Measurements from ENCODE around the gene CEP135. TPM values are rescaled to one million over a fixed set of nuclear protein-coding genes. Genes with fewer than 3 reads are reported as not detected.
A peak's percentile ranks its signal among the peaks of the same experiment; 100 is the strongest.

Gene CEP135, protein sequence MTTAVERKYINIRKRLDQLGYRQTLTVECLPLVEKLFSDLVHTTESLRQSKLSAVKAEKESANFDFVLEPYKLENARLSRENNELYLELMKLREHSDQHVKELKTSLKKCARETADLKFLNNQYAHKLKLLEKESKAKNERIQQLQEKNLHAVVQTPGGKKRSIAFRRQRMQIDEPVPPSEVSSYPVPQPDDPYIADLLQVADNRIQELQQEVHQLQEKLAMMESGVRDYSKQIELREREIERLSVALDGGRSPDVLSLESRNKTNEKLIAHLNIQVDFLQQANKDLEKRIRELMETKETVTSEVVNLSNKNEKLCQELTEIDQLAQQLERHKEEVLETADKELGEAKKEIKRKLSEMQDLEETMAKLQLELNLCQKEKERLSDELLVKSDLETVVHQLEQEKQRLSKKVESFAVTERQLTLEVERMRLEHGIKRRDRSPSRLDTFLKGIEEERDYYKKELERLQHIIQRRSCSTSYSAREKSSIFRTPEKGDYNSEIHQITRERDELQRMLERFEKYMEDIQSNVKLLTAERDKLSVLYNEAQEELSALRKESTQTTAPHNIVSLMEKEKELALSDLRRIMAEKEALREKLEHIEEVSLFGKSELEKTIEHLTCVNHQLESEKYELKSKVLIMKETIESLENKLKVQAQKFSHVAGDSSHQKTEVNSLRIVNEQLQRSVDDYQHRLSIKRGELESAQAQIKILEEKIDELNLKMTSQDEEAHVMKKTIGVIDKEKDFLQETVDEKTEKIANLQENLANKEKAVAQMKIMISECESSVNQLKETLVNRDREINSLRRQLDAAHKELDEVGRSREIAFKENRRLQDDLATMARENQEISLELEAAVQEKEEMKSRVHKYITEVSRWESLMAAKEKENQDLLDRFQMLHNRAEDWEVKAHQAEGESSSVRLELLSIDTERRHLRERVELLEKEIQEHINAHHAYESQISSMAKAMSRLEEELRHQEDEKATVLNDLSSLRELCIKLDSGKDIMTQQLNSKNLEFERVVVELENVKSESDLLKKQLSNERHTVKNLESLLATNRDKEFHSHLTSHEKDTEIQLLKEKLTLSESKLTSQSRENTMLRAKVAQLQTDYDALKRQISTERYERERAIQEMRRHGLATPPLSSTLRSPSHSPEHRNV
- total RNA-seq (2021) (13.8 and 15.3 TPM in 2 replicates), Bru-seq, nascent RNA (percentile 75 among the genes with signal in this experiment), BruChase-seq, experiment 1, labeled RNA remaining after a 2-hour chase (percentile 77 among the genes with signal in this experiment), BruChase-seq, experiment 2, labeled RNA remaining after a 6-hour chase (percentile 71 among the genes with signal in this experiment)
- long read RNA-seq, partial matches to known transcripts: 5 of 16 reads
- long read RNA-seq, other reads (novel, unspliced or antisense): 9 of 16 reads

DNA sequence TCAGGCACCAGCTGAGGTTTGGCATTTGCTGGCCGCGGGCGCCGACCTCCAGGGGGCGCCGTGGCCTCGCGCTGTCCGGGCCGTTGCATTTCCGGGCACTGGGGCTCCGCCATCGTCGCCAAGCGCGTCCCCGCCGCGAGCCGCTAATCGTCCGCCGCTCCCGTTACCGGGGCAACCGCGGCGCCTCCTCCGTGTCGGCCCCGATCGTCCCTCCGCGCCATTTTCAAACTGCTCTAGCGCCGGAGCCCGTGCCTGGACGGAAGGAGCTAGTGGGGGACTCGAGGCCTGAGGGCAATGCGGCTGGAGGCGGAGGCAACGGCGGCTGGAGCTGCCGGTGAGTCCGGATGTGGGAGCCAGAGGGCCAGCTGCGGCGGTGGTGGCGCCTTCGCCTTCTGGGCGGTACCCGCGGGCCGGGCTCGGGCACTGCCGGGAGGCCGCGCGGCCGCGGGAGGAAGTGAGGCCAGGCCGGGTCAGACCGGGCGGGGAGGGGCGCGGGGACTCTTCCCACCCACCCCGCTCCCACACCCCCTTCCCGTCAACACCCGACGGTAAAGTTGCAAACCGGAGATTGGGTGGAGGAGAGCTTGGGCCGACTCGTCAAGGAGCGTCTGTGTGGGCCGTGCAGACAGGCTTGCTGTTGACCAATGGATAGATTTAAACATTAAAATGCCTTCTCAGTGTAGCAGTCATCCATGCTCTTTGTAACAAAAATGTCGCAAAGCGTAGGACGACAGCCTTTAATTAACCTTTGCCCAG lies at the start of gene CEP135:
Gene CEP135, plus strand, starts transcription at position 220 of the 756 bp plus-strand sequence. CDS start 3,186 bp downstream, outside the sequence.
- DNase-seq (ENCODE audit: low spot score): peak; percentile 88
- BruUV-seq (replicated peaks): no TSS peak
- no peaks in the 10 kb centered on the region for H3K27me3 ChIP-seq (replicated peaks; ENCODE audit: insufficient read depth, low read depth, low read length, poor library complexity)
- peak within 1 kb of the TSS; percentile 75 for H3K27ac ChIP-seq (ENCODE audit: low read depth, low read length, poor library complexity, severe bottlenecking)
- TF ChIP-seq, protein P1, sequence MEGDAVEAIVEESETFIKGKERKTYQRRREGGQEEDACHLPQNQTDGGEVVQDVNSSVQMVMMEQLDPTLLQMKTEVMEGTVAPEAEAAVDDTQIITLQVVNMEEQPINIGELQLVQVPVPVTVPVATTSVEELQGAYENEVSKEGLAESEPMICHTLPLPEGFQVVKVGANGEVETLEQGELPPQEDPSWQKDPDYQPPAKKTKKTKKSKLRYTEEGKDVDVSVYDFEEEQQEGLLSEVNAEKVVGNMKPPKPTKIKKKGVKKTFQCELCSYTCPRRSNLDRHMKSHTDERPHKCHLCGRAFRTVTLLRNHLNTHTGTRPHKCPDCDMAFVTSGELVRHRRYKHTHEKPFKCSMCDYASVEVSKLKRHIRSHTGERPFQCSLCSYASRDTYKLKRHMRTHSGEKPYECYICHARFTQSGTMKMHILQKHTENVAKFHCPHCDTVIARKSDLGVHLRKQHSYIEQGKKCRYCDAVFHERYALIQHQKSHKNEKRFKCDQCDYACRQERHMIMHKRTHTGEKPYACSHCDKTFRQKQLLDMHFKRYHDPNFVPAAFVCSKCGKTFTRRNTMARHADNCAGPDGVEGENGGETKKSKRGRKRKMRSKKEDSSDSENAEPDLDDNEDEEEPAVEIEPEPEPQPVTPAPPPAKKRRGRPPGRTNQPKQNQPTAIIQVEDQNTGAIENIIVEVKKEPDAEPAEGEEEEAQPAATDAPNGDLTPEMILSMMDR (conservative IDR thresholded peaks at IDR 0.05; ENCODE audit: low read depth, low read length): peak; percentile 71
- no peak for TF ChIP-seq EZH2 (IDR thresholded peaks at IDR 0.05; ENCODE audit: borderline replicate concordance, low read depth, low read length, poor library complexity, severe bottlenecking)
- ChIA-PET POLR2A (ENCODE audit: low non-redundant PET) (interaction anchor here (0.5 kb wide), 1 partner anchor 871 kb away, joined by 3 read pairs; no protein-coding TSS in a partner anchor), CTCF (interaction anchor here (0.5 to 0.7 kb wide), 2 partner anchors 99 to 267 kb away, joined by 3 to 7 read pairs; no protein-coding TSS in a partner anchor)
- H3K9me3 ChIP-seq (ENCODE audit: low read depth, low read length, poor library complexity, severe bottlenecking): no peaks in the 10 kb centered on the region
- intact Hi-C loops (cut with micrococcal nuclease; ENCODE audit: unreplicated experiment): loop anchor here (2.0 kb wide), 2 partner anchors 352 to 488 kb away; partner anchors contain the start of gene PAICS
- peaks cover 13% of the 10 kb centered on the region for H3K4me1 ChIP-seq (ENCODE audit: insufficient read depth, low read length, poor library complexity, severe bottlenecking)
- H3K36me3 ChIP-seq (ENCODE audit: insufficient read depth, low read length, poor library complexity, severe bottlenecking): peaks cover 8% of the 10 kb centered on the region
- peak within 1 kb of the TSS; percentile 76 for H3K4me3 ChIP-seq (ENCODE audit: low read depth, low read length, poor library complexity, severe bottlenecking)

DNA sequence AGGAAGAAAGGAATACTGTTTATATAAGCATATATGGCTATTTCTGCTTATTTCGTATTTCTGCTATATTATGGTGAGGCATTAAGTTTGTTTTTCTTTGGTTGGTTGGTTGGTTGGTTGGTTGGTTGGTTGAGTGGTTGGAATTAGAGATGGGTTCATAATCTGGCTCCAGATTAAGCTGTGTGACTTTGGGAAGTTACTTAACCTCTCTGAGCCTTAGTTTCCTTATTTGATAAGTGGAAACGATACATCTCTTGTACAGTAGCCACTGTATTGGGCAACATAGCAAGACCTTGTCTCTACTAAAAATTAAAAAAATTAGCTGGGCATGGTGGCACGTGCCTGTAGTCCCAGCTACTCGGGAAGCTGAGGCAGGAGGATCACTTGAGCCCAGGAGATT lies 46.1 kb upstream of the CEP135 start:
- BruUV-seq (replicated peaks): no TSS peak
- no peak for DNase-seq (ENCODE audit: low spot score)
- Histone ChIP-seq H3K4me3 (ENCODE audit: low read depth, low read length, poor library complexity, severe bottlenecking) (no peak overlapping the region), H3K27ac (ENCODE audit: low read depth, low read length, poor library complexity, severe bottlenecking) (no peak overlapping the region), H3K27me3 (replicated peaks; ENCODE audit: insufficient read depth, low read depth, low read length, poor library complexity) (no peaks in the 10 kb centered on the region), H3K4me1 (ENCODE audit: insufficient read depth, low read length, poor library complexity, severe bottlenecking) (no peaks in the 10 kb centered on the region), H3K36me3 (ENCODE audit: insufficient read depth, low read length, poor library complexity, severe bottlenecking) (no peaks in the 10 kb centered on the region), H3K9me3 (ENCODE audit: low read depth, low read length, poor library complexity, severe bottlenecking) (no peaks in the 10 kb centered on the region)
- CTCF ChIA-PET: no interaction called here
- TF ChIP-seq, protein P1 (conservative IDR thresholded peaks at IDR 0.05; ENCODE audit: low read depth, low read length): no peak
- no peak for TF ChIP-seq EZH2 (IDR thresholded peaks at IDR 0.05; ENCODE audit: borderline replicate concordance, low read depth, low read length, poor library complexity, severe bottlenecking)
- POLR2A ChIA-PET (ENCODE audit: low non-redundant PET): no interaction called here
- intact Hi-C loops (cut with micrococcal nuclease; ENCODE audit: unreplicated experiment): no loop called here
